HG02571 (cell line): ENCODE measurements around the gene SPEF1.
"Not testable (repeated sequence)": the region's sequence is repeated elsewhere in the genome, so short reads cannot be mapped to it uniquely, and the experiment has no call there.

ENCODE experiments used
- ATAC-seq: cut with Tn5 transposase; IDR thresholded peaks from one replicate; pipeline ENCODE4 v1.9.1; 2021; ENCODE audit warnings: mild to moderate bottlenecking, moderate library complexity; ENCODE audit not compliant: unreplicated experiment

The SPEF1 gene

GRCh38 chr20:3781153-3781910 is at the start of gene SPEF1:
Gene SPEF1 (minus strand): TSS chr20:3781448. CDS start chr20:3781287, 161 bp downstream.
- ATAC-seq = no peak

GRCh38 chr20:3829891-3830290 is 48.6 kb upstream of the SPEF1 start:
- not testable (repeated sequence) for ATAC-seq

GRCh38 chr20:3828798-3829197 is 47.5 kb upstream of the SPEF1 start:
- no peak for ATAC-seq

GRCh38 chr20:3826420-3826819 is 45.2 kb upstream of the SPEF1 start:
- ATAC-seq = no peak

- ATAC-seq = no peak
These were observed 44.3 kb upstream of the SPEF1 start for GRCh38 chr20:3825526-3825925.

- ATAC-seq = no peak
These were observed 42.6 kb upstream of the SPEF1 start for GRCh38 chr20:3823881-3824280.

GRCh38 chr20:3821996-3822395 is 40.7 kb upstream of the SPEF1 start:
- no peak for ATAC-seq

GRCh38 chr20:3820901-3821727 is 39.9 kb upstream of the SPEF1 start:
- no peak for ATAC-seq

- ATAC-seq = peak; percentile 80
These were observed 39.0 kb upstream of the SPEF1 start, which contains the start of gene AP5S1 for GRCh38 chr20:3820048-3820900. Gene AP5S1 (plus strand): TSS chr20:3820547. CDS start chr20:3822118, 1,571 bp downstream.

GRCh38 chr20:3819411-3820047 is 38.3 kb upstream of the SPEF1 start:
- ATAC-seq = no peak

GRCh38 chr20:3818155-3819151 is 37.2 kb upstream of the SPEF1 start:
- no peak for ATAC-seq

GRCh38 chr20:3815703-3816315 is 34.6 kb upstream of the SPEF1 start:
- no peak for ATAC-seq

GRCh38 chr20:3814928-3815495 is 33.8 kb upstream of the SPEF1 start:
- ATAC-seq = no peak

GRCh38 chr20:3813848-3814581 is 32.8 kb upstream of the SPEF1 start:
- no peak for ATAC-seq

- ATAC-seq = no peak
These were observed 32.0 kb upstream of the SPEF1 start for GRCh38 chr20:3812975-3813847.

GRCh38 chr20:3812259-3812681 is 31.0 kb upstream of the SPEF1 start:
- ATAC-seq = no peak
